HK-2 (cell line): ENCODE data around the gene HABP2.

Source experiments
- DNase-seq: peaks from one replicate; pipeline ENCODE4 v3.0.0-alpha.2; 2018; ENCODE audit not compliant: unreplicated experiment

The HABP2 gene

GRCh38 chr10:113603057-113603777 is 50.4 kb downstream of the HABP2 start:
- no peak for DNase-seq

GRCh38 chr10:113604572-113604971 is 51.7 kb downstream of the HABP2 start:
- no peak for DNase-seq

GRCh38 chr10:113605268-113605978 is 52.6 kb downstream of the HABP2 start:
- DNase-seq, result no peak

GRCh38 chr10:113609704-113610108 is 56.9 kb downstream of the HABP2 start:
- DNase-seq, result no peak

- DNase-seq, result no peak
Observed at GRCh38 chr10:113610631-113611601, 58.1 kb downstream of the HABP2 start.

GRCh38 chr10:113612154-113612553 is 59.3 kb downstream of the HABP2 start:
- DNase-seq, result no peak

GRCh38 chr10:113613427-113613826 is 60.6 kb downstream of the HABP2 start:
- no peak for DNase-seq

GRCh38 chr10:113613977-113614690 is 61.3 kb downstream of the HABP2 start:
- DNase-seq, result no peak

GRCh38 chr10:113616244-113617074 is 63.6 kb downstream of the HABP2 start:
- no peak for DNase-seq

GRCh38 chr10:113617086-113617485 is 64.2 kb downstream of the HABP2 start:
- DNase-seq, result no peak

- no peak for DNase-seq
Observed at GRCh38 chr10:113618338-113618737, 65.5 kb downstream of the HABP2 start.

GRCh38 chr10:113619401-113619800 is 66.5 kb downstream of the HABP2 start:
- DNase-seq, result no peak

- DNase-seq, result no peak
Observed at GRCh38 chr10:113620511-113620910, 67.7 kb downstream of the HABP2 start.

- DNase-seq, result no peak
Observed at GRCh38 chr10:113620936-113621335, 68.1 kb downstream of the HABP2 start.

- DNase-seq, result no peak
Observed at GRCh38 chr10:113621799-113622198, 68.9 kb downstream of the HABP2 start.

- DNase-seq, result no peak
Observed at GRCh38 chr10:113622831-113623230, 70.0 kb downstream of the HABP2 start.

GRCh38 chr10:113625461-113626186 is 72.8 kb downstream of the HABP2 start:
- DNase-seq, result no peak

GRCh38 chr10:113626809-113627355 is 74.0 kb downstream of the HABP2 start:
- no peak for DNase-seq

GRCh38 chr10:113627836-113628235 is 75.0 kb downstream of the HABP2 start:
- no peak for DNase-seq
